Suprapubic skin (tissue), 4 donors: ENCODE measurements around the gene RELT. TPM values are rescaled to one million over a fixed set of nuclear protein-coding genes. Genes with fewer than 3 reads are reported as not detected.

Experiments used
- DNase-seq, 2 donors: peaks; one replicate each; pipeline ENCODE4 v3.0.0-alpha.2; 2019; ENCODE audit warnings: low spot score in 2 of 2
- H3K27ac ChIP-seq: fragments of 200-600 bp; sonication (generic); one replicate; pipeline ENCODE4 v1.5.1; 2019
- H3K27me3 ChIP-seq: fragments of 200-600 bp; sonication (generic); one replicate; pipeline ENCODE4 v1.5.1; 2019
- H3K36me3 ChIP-seq: fragments of 200-600 bp; sonication (generic); one replicate; pipeline ENCODE4 v1.5.1; 2019
- H3K4me1 ChIP-seq: fragments of 200-600 bp; sonication (generic); one replicate; pipeline ENCODE4 v1.5.1; 2019
- H3K4me3 ChIP-seq: fragments of 200-600 bp; sonication (generic); one replicate; pipeline ENCODE4 v1.5.1; 2019; ENCODE audit warnings: mild to moderate bottlenecking
- H3K9me3 ChIP-seq: fragments of 200-600 bp; sonication (generic); one replicate; pipeline ENCODE4 v1.5.1; 2019
- CTCF ChIP-seq, 2 donors: fragments of 200-600 bp in 1 of 2; fragments of 450-650 bp in 1 of 2; sonication (generic) in 1 of 2; IDR thresholded peaks; one replicate each; pipeline ENCODE4 v1.5.1; 2016 to 2019; ENCODE audit warnings: antibody characterized with exemption in 2 of 2, mild to moderate bottlenecking in 1 of 2, moderate library complexity in 1 of 2
- EP300 ChIP-seq: sonication (generic); formaldehyde crosslinking; IDR thresholded peaks from one replicate; pipeline ENCODE4 v1.6.1; 2017; ENCODE audit warnings: antibody characterized with exemption
- POLR2A ChIP-seq, 2 donors: fragments of 450-650 bp; IDR thresholded peaks; one replicate each; pipeline ENCODE4 v1.6.1; 2017; ENCODE audit warnings: antibody characterized with exemption in 2 of 2, mild to moderate bottlenecking in 2 of 2, moderate library complexity in 2 of 2
- POLR2AphosphoS5 ChIP-seq, 3 donors: sonication (generic); formaldehyde crosslinking; IDR thresholded peaks; one replicate each; pipeline ENCODE4 v1.6.1; 2017; ENCODE audit warnings: antibody characterized with exemption in 3 of 3
- WGBS: methylation state at CpG from one replicate; pipeline ENCODE4 v1.1.5; 2018; 5-methylcytosine and 5-hydroxymethylcytosine counted together
- total RNA-seq, 4 donors: library from RNA; depleted of rRNA; stranded (reverse); fragments of >200 nt; gene quantifications; one replicate each; pipeline ENCODE4 v1.1.0, GENCODE V29; 2016

Gene RELT
- total RNA-seq, 4 donors from 2014 or later = 1.9 to 11.2 (median 4.2) TPM

- Histone ChIP-seq H3K27ac (no peak overlapping the region), H3K4me1 (peaks cover 52% of the 10 kb centered on the region), H3K9me3 (no peaks in the 10 kb centered on the region), H3K4me3 (no peak overlapping the region), H3K27me3 (no peaks in the 10 kb centered on the region), H3K36me3 (no peaks in the 10 kb centered on the region)
- no peak for TF ChIP-seq CTCF (IDR thresholded peaks at IDR 0.05)
- TF ChIP-seq EP300 = no peak
- TF ChIP-seq POLR2AphosphoS5 (IDR thresholded peaks at IDR 0.05) = no peak
- TF ChIP-seq POLR2A (IDR thresholded peaks at IDR 0.05) = no peak
- no peak for DNase-seq
- 81% methylated on average over 10 of the region's 10 CpGs for WGBS
These were observed 3.1 kb downstream of the RELT start for GRCh38 chr11:73379189-73379880.

GRCh38 chr11:73380331-73380730 lies 4.1 kb downstream of the RELT start:
- Histone ChIP-seq H3K27me3 (no peaks in the 10 kb centered on the region), H3K9me3 (no peaks in the 10 kb centered on the region), H3K36me3 (no peaks in the 10 kb centered on the region), H3K4me3 (no peak overlapping the region), H3K27ac (no peak overlapping the region), H3K4me1 (peaks cover 62% of the 10 kb centered on the region)
- no peak for TF ChIP-seq POLR2A (IDR thresholded peaks at IDR 0.05)
- no peak for TF ChIP-seq EP300
- no peak for TF ChIP-seq POLR2AphosphoS5 (IDR thresholded peaks at IDR 0.05)
- no peak for TF ChIP-seq CTCF (IDR thresholded peaks at IDR 0.05)
- no peak for DNase-seq
- 88% methylated on average over 6 of the region's 7 CpGs for WGBS

- no peak overlapping the region for H3K4me3 ChIP-seq
- TF ChIP-seq CTCF (IDR thresholded peaks at IDR 0.05) = no peak
- H3K36me3 ChIP-seq = no peaks in the 10 kb centered on the region
- H3K4me1 ChIP-seq = peaks cover 63% of the 10 kb centered on the region
- WGBS = 82% methylated on average over 4 of the region's 4 CpGs
- DNase-seq = no peak
- no peaks in the 10 kb centered on the region for H3K27me3 ChIP-seq
- H3K27ac ChIP-seq = no peak overlapping the region
- H3K9me3 ChIP-seq = no peaks in the 10 kb centered on the region
These were observed 4.8 kb downstream of the RELT start for GRCh38 chr11:73380897-73381410.

GRCh38 chr11:73381589-73381988 lies 5.4 kb downstream of the RELT start:
- H3K27me3 ChIP-seq = no peaks in the 10 kb centered on the region
- no peak for DNase-seq
- H3K4me1 ChIP-seq = peaks cover 66% of the 10 kb centered on the region
- no peak for TF ChIP-seq POLR2AphosphoS5 (IDR thresholded peaks at IDR 0.05)
- WGBS = 57% methylated on average over 4 of the region's 6 CpGs
- no peak overlapping the region for H3K27ac ChIP-seq
- H3K4me3 ChIP-seq = no peak overlapping the region
- H3K36me3 ChIP-seq = no peaks in the 10 kb centered on the region
- no peaks in the 10 kb centered on the region for H3K9me3 ChIP-seq

GRCh38 chr11:73382183-73382582 lies 6.0 kb downstream of the RELT start:
- Histone ChIP-seq H3K27ac (no peak overlapping the region), H3K4me3 (no peak overlapping the region), H3K9me3 (no peaks in the 10 kb centered on the region), H3K27me3 (no peaks in the 10 kb centered on the region), H3K36me3 (no peaks in the 10 kb centered on the region), H3K4me1 (peaks cover 64% of the 10 kb centered on the region)
- WGBS = 91% methylated on average over 5 of the region's 7 CpGs
- no peak for DNase-seq
- TF ChIP-seq CTCF (IDR thresholded peaks at IDR 0.05) (no peak), POLR2AphosphoS5 (IDR thresholded peaks at IDR 0.05) (no peak), POLR2A (IDR thresholded peaks at IDR 0.05) (no peak), EP300 (no peak)

GRCh38 chr11:73382747-73383146 lies 6.5 kb downstream of the RELT start:
- DNase-seq = no peak
- no peak for TF ChIP-seq POLR2AphosphoS5 (IDR thresholded peaks at IDR 0.05)
- H3K9me3 ChIP-seq = no peaks in the 10 kb centered on the region
- H3K4me3 ChIP-seq = no peak overlapping the region
- WGBS = 83% methylated on average over 1 of the region's 3 CpGs
- peaks cover 64% of the 10 kb centered on the region for H3K4me1 ChIP-seq
- no peaks in the 10 kb centered on the region for H3K27me3 ChIP-seq
- no peak overlapping the region for H3K27ac ChIP-seq
- no peaks in the 10 kb centered on the region for H3K36me3 ChIP-seq
